Activated T-cell treated with anti-CD3 and anti-CD28 coated beads, Interleukin-2, amount 50 U/mL, for 4 hours (primary cell): ENCODE measurements around the gene USHBP1. TPM values are rescaled to one million over a fixed set of nuclear protein-coding genes. Genes with fewer than 3 reads are reported as not detected.
"Not testable (repeated sequence)": the region's sequence is repeated elsewhere in the genome, so short reads cannot be mapped to it uniquely, and the experiment has no call there.

Source experiments
- ATAC-seq, 2 donors: fragments of 200-7000 bp; cut with Tn5 transposase; one replicate each; pipeline ENCODE4 v1.10.0; 2021
- DNase-seq: peaks from one replicate; pipeline ENCODE4 v3.0.0-alpha.2; 2020
- H3K27me3 Mint-ChIP-seq: one replicate; pipeline ENCODE4 v1.8.0; 2021; ENCODE audit warnings: low read depth, mixed read lengths
- H3K36me3 Mint-ChIP-seq: one replicate; pipeline ENCODE4 v1.8.0; 2022; ENCODE audit warnings: mixed read lengths; ENCODE audit not compliant: insufficient read depth
- H3K4me1 Mint-ChIP-seq: one replicate; pipeline ENCODE4 v1.8.0; 2021; ENCODE audit warnings: low read depth, mixed read lengths
- H3K4me3 Mint-ChIP-seq: one replicate; pipeline ENCODE4 v1.8.0; 2021; ENCODE audit warnings: mild to moderate bottlenecking, moderate library complexity, mixed read lengths
- H3K9me3 Mint-ChIP-seq: one replicate; pipeline ENCODE4 v1.8.0; 2021; ENCODE audit warnings: mixed read lengths
- total RNA-seq, 3 donors: library from RNA; stranded (reverse); gene quantifications; one replicate each; pipeline ENCODE4 v1.2.1, GENCODE V29; 2021

The USHBP1 gene
- total RNA-seq, 3 donors from 2014 or later, result 0.19 TPM; not detected in 2

GRCh38 chr19:17283504-17283996, 19.0 kb upstream of the USHBP1 start:
- H3K4me1 Mint-ChIP-seq, result peaks cover 7% of the 10 kb centered on the region
- no peak for DNase-seq
- no peak overlapping the region for H3K4me3 Mint-ChIP-seq
- ATAC-seq, result no peak
- H3K9me3 Mint-ChIP-seq, result no peaks in the 10 kb centered on the region
- H3K36me3 Mint-ChIP-seq, result no peaks in the 10 kb centered on the region
- peaks cover 8% of the 10 kb centered on the region for H3K27me3 Mint-ChIP-seq

- Mint-ChIP-seq H3K9me3 (no peaks in the 10 kb centered on the region), H3K36me3 (peaks cover under 1% of the 10 kb centered on the region), H3K4me1 (peaks cover 7% of the 10 kb centered on the region), H3K4me3 (peak overlapping the region; percentile 82), H3K27me3 (peaks cover 4% of the 10 kb centered on the region)
- DNase-seq (peak; percentile 73), ATAC-seq (peak; percentile 91 to 95)
These were observed 18.1 kb upstream of the USHBP1 start for GRCh38 chr19:17282488-17283125.

GRCh38 chr19:17281391-17282304, 17.1 kb upstream of the USHBP1 start, which contains the start of gene ANKLE1:
Gene ANKLE1, plus strand, starts transcription at chr19:17281901. Its CDS starts 20 bp downstream, at chr19:17281921.
- ATAC-seq, result peak; percentile 25 to 57
- DNase-seq, result no peak
- H3K4me1 Mint-ChIP-seq, result peaks cover 7% of the 10 kb centered on the region
- H3K27me3 Mint-ChIP-seq, result peaks cover under 1% of the 10 kb centered on the region
- H3K4me3 Mint-ChIP-seq, result peak within 1 kb of the TSS; percentile 82
- H3K9me3 Mint-ChIP-seq, result no peaks in the 10 kb centered on the region
- peaks cover 6% of the 10 kb centered on the region for H3K36me3 Mint-ChIP-seq

GRCh38 chr19:17279436-17279835, 14.9 kb upstream of the USHBP1 start:
- H3K36me3 Mint-ChIP-seq, result peaks cover 20% of the 10 kb centered on the region
- no peak overlapping the region for H3K4me3 Mint-ChIP-seq
- H3K27me3 Mint-ChIP-seq, result no peaks in the 10 kb centered on the region
- peaks cover 7% of the 10 kb centered on the region for H3K4me1 Mint-ChIP-seq
- no peak for DNase-seq
- no peaks in the 10 kb centered on the region for H3K9me3 Mint-ChIP-seq
- ATAC-seq, result no peak

GRCh38 chr19:17275441-17276175, 11.1 kb upstream of the USHBP1 start:
- Mint-ChIP-seq H3K9me3 (no peaks in the 10 kb centered on the region), H3K4me1 (no peaks in the 10 kb centered on the region), H3K27me3 (no peaks in the 10 kb centered on the region), H3K36me3 (peaks cover 26% of the 10 kb centered on the region), H3K4me3 (no peak overlapping the region)
- ATAC-seq (no peak), DNase-seq (no peak)

- not testable (repeated sequence) for H3K4me3 Mint-ChIP-seq, H3K9me3 Mint-ChIP-seq, H3K4me1 Mint-ChIP-seq, DNase-seq, H3K27me3 Mint-ChIP-seq, ATAC-seq
- peaks cover 28% of the 10 kb centered on the region for H3K36me3 Mint-ChIP-seq
These were observed 10.3 kb upstream of the USHBP1 start for GRCh38 chr19:17274892-17275291.

- no peaks in the 10 kb centered on the region for H3K27me3 Mint-ChIP-seq
- peaks cover 4% of the 10 kb centered on the region for H3K9me3 Mint-ChIP-seq
- ATAC-seq (no peak), DNase-seq (no peak)
- H3K36me3 Mint-ChIP-seq, result peaks cover 7% of the 10 kb centered on the region
- peaks cover 21% of the 10 kb centered on the region for H3K4me1 Mint-ChIP-seq
- H3K4me3 Mint-ChIP-seq, result peak overlapping the region; percentile 93
These were observed 4.2 kb upstream of the USHBP1 start for GRCh38 chr19:17268754-17269153.

GRCh38 chr19:17266975-17267788, 2.6 kb upstream of the USHBP1 start, which contains the start of gene BABAM1:
Gene BABAM1, plus strand, starts transcription at chr19:17267443. Its CDS starts 1,364 bp downstream, at chr19:17268807.
- peak; percentile 95 to 97 for ATAC-seq
- no peaks in the 10 kb centered on the region for H3K27me3 Mint-ChIP-seq
- H3K36me3 Mint-ChIP-seq, result peaks cover 7% of the 10 kb centered on the region
- H3K9me3 Mint-ChIP-seq, result peaks cover 4% of the 10 kb centered on the region
- peak within 1 kb of the TSS; percentile 93 for H3K4me3 Mint-ChIP-seq
- DNase-seq, result peak; percentile 88
- H3K4me1 Mint-ChIP-seq, result peaks cover 23% of the 10 kb centered on the region

GRCh38 chr19:17266589-17266974, 2.0 kb upstream of the USHBP1 start:
- Mint-ChIP-seq H3K36me3 (peaks cover 6% of the 10 kb centered on the region), H3K4me1 (peaks cover 23% of the 10 kb centered on the region), H3K4me3 (peak overlapping the region; percentile 93), H3K9me3 (peaks cover 4% of the 10 kb centered on the region), H3K27me3 (no peaks in the 10 kb centered on the region)
- no peak for ATAC-seq
- no peak for DNase-seq

- Mint-ChIP-seq H3K4me3 (no peak overlapping the region), H3K27me3 (no peaks in the 10 kb centered on the region), H3K36me3 (peaks cover 2% of the 10 kb centered on the region), H3K9me3 (peaks cover 4% of the 10 kb centered on the region), H3K4me1 (peaks cover 24% of the 10 kb centered on the region)
- DNase-seq (no peak), ATAC-seq (no peak)
These were observed 1.5 kb upstream of the USHBP1 start for GRCh38 chr19:17266026-17266425.

- DNase-seq, result no peak
- Mint-ChIP-seq H3K9me3 (peaks cover 4% of the 10 kb centered on the region), H3K4me3 (no peak overlapping the region), H3K27me3 (no peaks in the 10 kb centered on the region), H3K4me1 (peaks cover 30% of the 10 kb centered on the region), H3K36me3 (no peaks in the 10 kb centered on the region)
- ATAC-seq, result no peak
These were observed 569 bp downstream of the USHBP1 start for GRCh38 chr19:17263712-17264640.

- ATAC-seq (no peak), DNase-seq (no peak)
- Mint-ChIP-seq H3K4me3 (no peak overlapping the region), H3K9me3 (peaks cover 4% of the 10 kb centered on the region), H3K4me1 (peaks cover 22% of the 10 kb centered on the region), H3K27me3 (no peaks in the 10 kb centered on the region), H3K36me3 (no peaks in the 10 kb centered on the region)
These were observed 2.0 kb downstream of the USHBP1 start for GRCh38 chr19:17262557-17262956.
